OCI-LY1 (cell line): ENCODE results near the gene HAPLN3.

Experiments used
- H2AFZ ChIP-seq: fragments of 200-600 bp; sonication (generic), shearing (Covaris generic); 2 replicates; pipeline ENCODE4 v1.6.0; 2014; ENCODE audit warnings: antibody characterized with exemption, mild to moderate bottlenecking, low read length
- H3F3A ChIP-seq: fragments of 200-600 bp; sonication (generic), shearing (Covaris generic); 2 replicates; pipeline ENCODE4 v1.6.0; 2014; ENCODE audit warnings: mild to moderate bottlenecking, antibody characterized with exemption, low read length, moderate library complexity; ENCODE audit not compliant: insufficient read depth
- H3K27ac ChIP-seq: fragments of 200-600 bp; sonication (generic); 2 replicates; pipeline ENCODE4 v1.5.1; 2014; ENCODE audit warnings: low read length, mixed run types, mild to moderate bottlenecking, low read depth; ENCODE audit not compliant: poor library complexity, severe bottlenecking
- H3K27me3 ChIP-seq: fragments of 200-600 bp; sonication (generic); 2 replicates; pipeline ENCODE4 v1.6.0; 2014; ENCODE audit warnings: antibody characterized with exemption, mild to moderate bottlenecking, low read length, moderate library complexity; ENCODE audit not compliant: insufficient read depth
- H3K36me3 ChIP-seq: fragments of 200-600 bp; sonication (generic); 2 replicates; pipeline ENCODE4 v1.6.1; 2014; ENCODE audit warnings: mild to moderate bottlenecking, antibody characterized with exemption, low read length, moderate library complexity, mixed read lengths; ENCODE audit not compliant: insufficient read depth
- H3K4me1 ChIP-seq: fragments of 200-600 bp; sonication (generic); 2 replicates; pipeline ENCODE4 v1.5.1; 2014; ENCODE audit warnings: mild to moderate bottlenecking, low read length, moderate library complexity; ENCODE audit not compliant: insufficient read depth, severe bottlenecking
- H3K4me2 ChIP-seq: fragments of 200-600 bp; sonication (generic), shearing (Covaris generic); 2 replicates; pipeline ENCODE4 v1.6.1; 2014; ENCODE audit warnings: low read length
- H3K4me3 ChIP-seq: fragments of 200-600 bp; sonication (generic); 2 replicates; pipeline ENCODE4 v1.5.1; 2014; ENCODE audit warnings: low read length, low read depth, mild to moderate bottlenecking, mixed read lengths; ENCODE audit not compliant: poor library complexity, severe bottlenecking
- H3K79me2 ChIP-seq: fragments of 200-600 bp; shearing (Covaris generic); 2 replicates; pipeline ENCODE4 v1.6.1; 2016; ENCODE audit warnings: mixed run types, low read length, mixed read lengths; ENCODE audit not compliant: insufficient read depth
- H3K9ac ChIP-seq: fragments of 200-600 bp; sonication (generic), shearing (Covaris generic); 2 replicates; pipeline ENCODE4 v1.6.1; 2014; ENCODE audit warnings: mild to moderate bottlenecking, low read length, mixed read lengths
- H3K9me2 ChIP-seq: fragments of 200-600 bp; sonication (generic), shearing (Covaris generic); 2 replicates; pipeline ENCODE4 v1.6.1; 2014; ENCODE audit warnings: low read depth, mild to moderate bottlenecking, low read length, mixed read lengths
- H3K9me3 ChIP-seq: fragments of 200-600 bp; shearing (Covaris generic); 2 replicates; pipeline ENCODE4 v1.6.1; 2014; ENCODE audit warnings: low read length, mixed read lengths
- H4K20me1 ChIP-seq: fragments of 200-600 bp; sonication (generic), shearing (Covaris generic); 2 replicates; pipeline ENCODE4 v1.6.0; 2016; ENCODE audit warnings: mild to moderate bottlenecking, low read length; ENCODE audit not compliant: insufficient read depth
- CTCF ChIP-seq: fragments of 200-600 bp; sonication (generic), shearing (Covaris generic); IDR thresholded peaks from 2 replicates; pipeline ENCODE4 v1.5.1; 2017; ENCODE audit warnings: mild to moderate bottlenecking, antibody characterized with exemption, low read length, moderate library complexity, mixed read lengths
- EZH2 ChIP-seq: fragments of 200-600 bp; sonication (generic), shearing (Covaris generic); IDR thresholded peaks from 2 replicates; pipeline ENCODE4 v1.8.0; 2017; ENCODE audit warnings: borderline replicate concordance, mixed run types, mild to moderate bottlenecking, antibody characterized with exemption, low read length, moderate library complexity, mixed read lengths

Gene HAPLN3

GRCh38 chr15:88858934-88859333, 36.4 kb downstream of the HAPLN3 start:
- Histone ChIP-seq H3K27ac (no peak overlapping the region), H3K27me3 (peaks cover 4% of the 10 kb centered on the region), H3K36me3 (no peaks in the 10 kb centered on the region), H3K4me1 (no peaks in the 10 kb centered on the region), H3F3A (no peaks in the 10 kb centered on the region), H3K4me2 (no peak overlapping the region), H3K79me2 (no peaks in the 10 kb centered on the region), H3K9ac (no peak overlapping the region), H4K20me1 (no peaks in the 10 kb centered on the region), H3K9me2 (no peaks in the 10 kb centered on the region), H3K9me3 (peaks cover 3% of the 10 kb centered on the region; the same call in 1 of the 2 replicates), H3K4me3 (no peak overlapping the region), H2AFZ (no peak overlapping the region)
- TF ChIP-seq CTCF (no peak), EZH2 (no peak)

GRCh38 chr15:88852476-88852875, 42.9 kb downstream of the HAPLN3 start:
- H3K27ac ChIP-seq: no peak overlapping the region
- TF ChIP-seq EZH2 (no peak), CTCF (no peak)
- no peaks in the 10 kb centered on the region for H3K36me3 ChIP-seq
- no peak overlapping the region for H3K4me2 ChIP-seq
- H2AFZ ChIP-seq: no peak overlapping the region
- H4K20me1 ChIP-seq: no peaks in the 10 kb centered on the region
- H3K9me2 ChIP-seq: no peaks in the 10 kb centered on the region
- no peaks in the 10 kb centered on the region for H3K4me1 ChIP-seq
- no peak overlapping the region for H3K4me3 ChIP-seq
- H3K79me2 ChIP-seq: no peaks in the 10 kb centered on the region
- H3F3A ChIP-seq: no peaks in the 10 kb centered on the region
- H3K9me3 ChIP-seq: peaks cover 3% of the 10 kb centered on the region; the same call in 1 of the 2 replicates
- H3K27me3 ChIP-seq: no peaks in the 10 kb centered on the region; the same call in 1 of the 2 replicates
- H3K9ac ChIP-seq: no peak overlapping the region

GRCh38 chr15:88849376-88850072, 45.8 kb downstream of the HAPLN3 start:
- Histone ChIP-seq H3K4me3 (no peak overlapping the region), H3K4me1 (no peaks in the 10 kb centered on the region), H3K27me3 (no peaks in the 10 kb centered on the region; the same call in 1 of the 2 replicates), H3K9me3 (no peaks in the 10 kb centered on the region), H2AFZ (no peak overlapping the region), H3K9me2 (no peaks in the 10 kb centered on the region), H3K9ac (no peak overlapping the region), H3K4me2 (no peak overlapping the region), H3F3A (no peaks in the 10 kb centered on the region), H3K79me2 (no peaks in the 10 kb centered on the region), H3K36me3 (no peaks in the 10 kb centered on the region), H3K27ac (no peak overlapping the region), H4K20me1 (no peaks in the 10 kb centered on the region)
- no peak for TF ChIP-seq EZH2

GRCh38 chr15:88848203-88848602, 47.1 kb downstream of the HAPLN3 start:
- no peaks in the 10 kb centered on the region for H3K9me3 ChIP-seq
- H3K79me2 ChIP-seq: no peaks in the 10 kb centered on the region
- H3K4me2 ChIP-seq: no peak overlapping the region
- H3K27me3 ChIP-seq: no peaks in the 10 kb centered on the region; the same call in 1 of the 2 replicates
- no peak overlapping the region for H3K4me3 ChIP-seq
- no peak overlapping the region for H3K27ac ChIP-seq
- no peaks in the 10 kb centered on the region for H3K4me1 ChIP-seq
- no peak overlapping the region for H3K9ac ChIP-seq
- no peaks in the 10 kb centered on the region for H3K9me2 ChIP-seq
- no peak overlapping the region for H2AFZ ChIP-seq
- no peak for TF ChIP-seq CTCF
- no peak for TF ChIP-seq EZH2
- H3F3A ChIP-seq: no peaks in the 10 kb centered on the region
- H4K20me1 ChIP-seq: no peaks in the 10 kb centered on the region
- no peaks in the 10 kb centered on the region for H3K36me3 ChIP-seq
